H1 (cell line): ENCODE data around the gene STIM2. TPM values are rescaled to one million over a fixed set of nuclear protein-coding genes. Genes with fewer than 3 reads are reported as not detected.

Experiments used
- ASH2L ChIP-seq: fragments of 200-600, 300-600 bp; sonication (generic); IDR thresholded peaks from one replicate; pipeline ENCODE4 v1.7.1; 2017; ENCODE audit warnings: low read length
- CTBP2 ChIP-seq: IDR thresholded peaks from 2 replicates; pipeline ENCODE4 v1.7.0; 2011; ENCODE audit warnings: borderline replicate concordance, mild to moderate bottlenecking, moderate library complexity, mixed read lengths, low read length; ENCODE audit not compliant: insufficient read depth, insufficient read length
- HDAC2 ChIP-seq, 2 experiments: fragments of 300-600 bp in 1 of 2; sonication (generic) in 1 of 2; IDR thresholded peaks; 2 replicates each; pipeline ENCODE4 v1.6.1; 2011 to 2012; ENCODE audit warnings: low read depth in 2 of 2, low read length in 2 of 2, mild to moderate bottlenecking in 2 of 2, moderate library complexity in 2 of 2, borderline replicate concordance in 1 of 2, inconsistent platforms in 1 of 2
- SIN3A ChIP-seq, 2 experiments: IDR thresholded peaks in 1 of 2; conservative IDR thresholded peaks in 1 of 2; 2 replicates each; pipeline ENCODE4 v1.6.1; 2011 to 2012; ENCODE audit warnings: low read length in 2 of 2, improper control_type of control experiment in 1 of 2, low read depth in 1 of 2, mild to moderate bottlenecking in 1 of 2
- SP4 ChIP-seq: IDR thresholded peaks from 2 replicates; pipeline ENCODE4 v1.6.1; 2012; ENCODE audit warnings: low read length, inconsistent platforms
- TAF7 ChIP-seq: optimal IDR thresholded peaks from 2 replicates; pipeline ENCODE3; 2011; ENCODE audit warnings: low read depth, mild to moderate bottlenecking, inconsistent platforms, low read length, moderate library complexity, borderline replicate concordance
- TCF12 ChIP-seq: IDR thresholded peaks from 2 replicates; pipeline ENCODE4 v1.6.1; 2011; ENCODE audit warnings: low read depth, mild to moderate bottlenecking, low read length
- polyA plus RNA-seq, 7 experiments: library from polyadenylated mRNA; depleted of rRNA in 3 of 7; stranded (reverse) in 5 of 7; unstranded in 2 of 7; fragments of >200 nt in 5 of 7; fragments of 200-250 nt in 2 of 7; gene quantifications; 1 replicate in 5 of 7; 2 replicates in 1 of 7; 4 replicates in 1 of 7; pipeline versions ENCODE4 v1.2.1 to v1.2.3, GENCODE V29; 2011 to 2013; ENCODE audit warnings: missing spikeins in 2 of 7, mixed read lengths in 2 of 7
- total RNA-seq: library from RNA; stranded (reverse); fragmentation: NEBNext Ultra II Directional; extraction: Animal tissue kit (Norgen Biotek cat#: 25700); gene quantifications from 2 replicates; pipeline ENCODE4 v1.2.1, GENCODE V29; 2021
- TF ChIP-seq, protein P1 (sequence below): fragments of 300-600 bp; sonication (generic); IDR thresholded peaks from 2 replicates; pipeline ENCODE4 v1.7.1; 2012; ENCODE audit warnings: low read length, moderate library complexity, mild to moderate bottlenecking, inconsistent platforms; ENCODE audit not compliant: insufficient replicate concordance
- TF ChIP-seq, protein P2 (sequence below): IDR thresholded peaks from 2 replicates; pipeline ENCODE4 v1.6.1; 2012; ENCODE audit warnings: low read length, inconsistent platforms

Gene STIM2
- total and polyA plus RNA-seq, 2 of the 8 experiments (the other 6 are each of a cell fraction or from before 2014, with no cell fraction given), result 22.9 to 23.0 TPM

GRCh38 chr4:26942871-26943270 is 82.2 kb downstream of the STIM2 start (continued):
- TF ChIP-seq, protein P1, sequence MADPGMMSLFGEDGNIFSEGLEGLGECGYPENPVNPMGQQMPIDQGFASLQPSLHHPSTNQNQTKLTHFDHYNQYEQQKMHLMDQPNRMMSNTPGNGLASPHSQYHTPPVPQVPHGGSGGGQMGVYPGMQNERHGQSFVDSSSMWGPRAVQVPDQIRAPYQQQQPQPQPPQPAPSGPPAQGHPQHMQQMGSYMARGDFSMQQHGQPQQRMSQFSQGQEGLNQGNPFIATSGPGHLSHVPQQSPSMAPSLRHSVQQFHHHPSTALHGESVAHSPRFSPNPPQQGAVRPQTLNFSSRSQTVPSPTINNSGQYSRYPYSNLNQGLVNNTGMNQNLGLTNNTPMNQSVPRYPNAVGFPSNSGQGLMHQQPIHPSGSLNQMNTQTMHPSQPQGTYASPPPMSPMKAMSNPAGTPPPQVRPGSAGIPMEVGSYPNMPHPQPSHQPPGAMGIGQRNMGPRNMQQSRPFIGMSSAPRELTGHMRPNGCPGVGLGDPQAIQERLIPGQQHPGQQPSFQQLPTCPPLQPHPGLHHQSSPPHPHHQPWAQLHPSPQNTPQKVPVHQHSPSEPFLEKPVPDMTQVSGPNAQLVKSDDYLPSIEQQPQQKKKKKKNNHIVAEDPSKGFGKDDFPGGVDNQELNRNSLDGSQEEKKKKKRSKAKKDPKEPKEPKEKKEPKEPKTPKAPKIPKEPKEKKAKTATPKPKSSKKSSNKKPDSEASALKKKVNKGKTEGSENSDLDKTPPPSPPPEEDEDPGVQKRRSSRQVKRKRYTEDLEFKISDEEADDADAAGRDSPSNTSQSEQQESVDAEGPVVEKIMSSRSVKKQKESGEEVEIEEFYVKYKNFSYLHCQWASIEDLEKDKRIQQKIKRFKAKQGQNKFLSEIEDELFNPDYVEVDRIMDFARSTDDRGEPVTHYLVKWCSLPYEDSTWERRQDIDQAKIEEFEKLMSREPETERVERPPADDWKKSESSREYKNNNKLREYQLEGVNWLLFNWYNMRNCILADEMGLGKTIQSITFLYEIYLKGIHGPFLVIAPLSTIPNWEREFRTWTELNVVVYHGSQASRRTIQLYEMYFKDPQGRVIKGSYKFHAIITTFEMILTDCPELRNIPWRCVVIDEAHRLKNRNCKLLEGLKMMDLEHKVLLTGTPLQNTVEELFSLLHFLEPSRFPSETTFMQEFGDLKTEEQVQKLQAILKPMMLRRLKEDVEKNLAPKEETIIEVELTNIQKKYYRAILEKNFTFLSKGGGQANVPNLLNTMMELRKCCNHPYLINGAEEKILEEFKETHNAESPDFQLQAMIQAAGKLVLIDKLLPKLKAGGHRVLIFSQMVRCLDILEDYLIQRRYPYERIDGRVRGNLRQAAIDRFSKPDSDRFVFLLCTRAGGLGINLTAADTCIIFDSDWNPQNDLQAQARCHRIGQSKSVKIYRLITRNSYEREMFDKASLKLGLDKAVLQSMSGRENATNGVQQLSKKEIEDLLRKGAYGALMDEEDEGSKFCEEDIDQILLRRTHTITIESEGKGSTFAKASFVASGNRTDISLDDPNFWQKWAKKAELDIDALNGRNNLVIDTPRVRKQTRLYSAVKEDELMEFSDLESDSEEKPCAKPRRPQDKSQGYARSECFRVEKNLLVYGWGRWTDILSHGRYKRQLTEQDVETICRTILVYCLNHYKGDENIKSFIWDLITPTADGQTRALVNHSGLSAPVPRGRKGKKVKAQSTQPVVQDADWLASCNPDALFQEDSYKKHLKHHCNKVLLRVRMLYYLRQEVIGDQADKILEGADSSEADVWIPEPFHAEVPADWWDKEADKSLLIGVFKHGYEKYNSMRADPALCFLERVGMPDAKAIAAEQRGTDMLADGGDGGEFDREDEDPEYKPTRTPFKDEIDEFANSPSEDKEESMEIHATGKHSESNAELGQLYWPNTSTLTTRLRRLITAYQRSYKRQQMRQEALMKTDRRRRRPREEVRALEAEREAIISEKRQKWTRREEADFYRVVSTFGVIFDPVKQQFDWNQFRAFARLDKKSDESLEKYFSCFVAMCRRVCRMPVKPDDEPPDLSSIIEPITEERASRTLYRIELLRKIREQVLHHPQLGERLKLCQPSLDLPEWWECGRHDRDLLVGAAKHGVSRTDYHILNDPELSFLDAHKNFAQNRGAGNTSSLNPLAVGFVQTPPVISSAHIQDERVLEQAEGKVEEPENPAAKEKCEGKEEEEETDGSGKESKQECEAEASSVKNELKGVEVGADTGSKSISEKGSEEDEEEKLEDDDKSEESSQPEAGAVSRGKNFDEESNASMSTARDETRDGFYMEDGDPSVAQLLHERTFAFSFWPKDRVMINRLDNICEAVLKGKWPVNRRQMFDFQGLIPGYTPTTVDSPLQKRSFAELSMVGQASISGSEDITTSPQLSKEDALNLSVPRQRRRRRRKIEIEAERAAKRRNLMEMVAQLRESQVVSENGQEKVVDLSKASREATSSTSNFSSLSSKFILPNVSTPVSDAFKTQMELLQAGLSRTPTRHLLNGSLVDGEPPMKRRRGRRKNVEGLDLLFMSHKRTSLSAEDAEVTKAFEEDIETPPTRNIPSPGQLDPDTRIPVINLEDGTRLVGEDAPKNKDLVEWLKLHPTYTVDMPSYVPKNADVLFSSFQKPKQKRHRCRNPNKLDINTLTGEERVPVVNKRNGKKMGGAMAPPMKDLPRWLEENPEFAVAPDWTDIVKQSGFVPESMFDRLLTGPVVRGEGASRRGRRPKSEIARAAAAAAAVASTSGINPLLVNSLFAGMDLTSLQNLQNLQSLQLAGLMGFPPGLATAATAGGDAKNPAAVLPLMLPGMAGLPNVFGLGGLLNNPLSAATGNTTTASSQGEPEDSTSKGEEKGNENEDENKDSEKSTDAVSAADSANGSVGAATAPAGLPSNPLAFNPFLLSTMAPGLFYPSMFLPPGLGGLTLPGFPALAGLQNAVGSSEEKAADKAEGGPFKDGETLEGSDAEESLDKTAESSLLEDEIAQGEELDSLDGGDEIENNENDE, result no peak
- no peak for TF ChIP-seq TAF7
- no peak for TF ChIP-seq SIN3A (conservative IDR thresholded peaks at IDR 0.05 in 1 of 2, IDR thresholded peaks at IDR 0.05 in 1 of 2; ENCODE audit: low read depth in 1 of 2, low read length in 2 of 2)
- TF ChIP-seq ASH2L, result no peak
- no peak for TF ChIP-seq CTBP2
- no peak for TF ChIP-seq SP4
- TF ChIP-seq, protein P2, sequence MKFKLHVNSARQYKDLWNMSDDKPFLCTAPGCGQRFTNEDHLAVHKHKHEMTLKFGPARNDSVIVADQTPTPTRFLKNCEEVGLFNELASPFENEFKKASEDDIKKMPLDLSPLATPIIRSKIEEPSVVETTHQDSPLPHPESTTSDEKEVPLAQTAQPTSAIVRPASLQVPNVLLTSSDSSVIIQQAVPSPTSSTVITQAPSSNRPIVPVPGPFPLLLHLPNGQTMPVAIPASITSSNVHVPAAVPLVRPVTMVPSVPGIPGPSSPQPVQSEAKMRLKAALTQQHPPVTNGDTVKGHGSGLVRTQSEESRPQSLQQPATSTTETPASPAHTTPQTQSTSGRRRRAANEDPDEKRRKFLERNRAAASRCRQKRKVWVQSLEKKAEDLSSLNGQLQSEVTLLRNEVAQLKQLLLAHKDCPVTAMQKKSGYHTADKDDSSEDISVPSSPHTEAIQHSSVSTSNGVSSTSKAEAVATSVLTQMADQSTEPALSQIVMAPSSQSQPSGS, result no peak
- TF ChIP-seq TCF12, result no peak
- no peak for TF ChIP-seq HDAC2 (IDR thresholded peaks at IDR 0.05; ENCODE audit: borderline replicate concordance in 1 of 2, low read depth in 2 of 2, low read length in 2 of 2)
